ENCODE measurements around the gene C1orf198.

C1orf198 gene

GRCh38 chr1:230828421-230828820 is 39.9 kb downstream of the C1orf198 start:
- DNase-seq = no peak

- DNase-seq = no peak
Observed at GRCh38 chr1:230827801-230828200, 40.5 kb downstream of the C1orf198 start.

- peak; percentile 10 for DNase-seq
Observed at GRCh38 chr1:230827081-230827681, 41.1 kb downstream of the C1orf198 start.

- no peak for DNase-seq
Observed at GRCh38 chr1:230826166-230826875, 42.0 kb downstream of the C1orf198 start.

GRCh38 chr1:230825761-230826160 is 42.6 kb downstream of the C1orf198 start:
- no peak for DNase-seq

- no peak for DNase-seq
Observed at GRCh38 chr1:230824919-230825721, 43.2 kb downstream of the C1orf198 start.

- DNase-seq = no peak
Observed at GRCh38 chr1:230824551-230824918, 43.8 kb downstream of the C1orf198 start.

GRCh38 chr1:230823931-230824381 is 44.4 kb downstream of the C1orf198 start:
- no peak for DNase-seq

- DNase-seq = no peak
Observed at GRCh38 chr1:230823426-230823825, 44.9 kb downstream of the C1orf198 start.

- DNase-seq = no peak
Observed at GRCh38 chr1:230822092-230822581, 46.2 kb downstream of the C1orf198 start.

- no peak for DNase-seq
Observed at GRCh38 chr1:230821346-230821745, 47.0 kb downstream of the C1orf198 start.

GRCh38 chr1:230820568-230820967 is 47.8 kb downstream of the C1orf198 start:
- DNase-seq = no peak

GRCh38 chr1:230819976-230820375 is 48.3 kb downstream of the C1orf198 start:
- no peak for DNase-seq

- DNase-seq = no peak
Observed at GRCh38 chr1:230818901-230819300, 49.4 kb downstream of the C1orf198 start.

- DNase-seq = no peak
Observed at GRCh38 chr1:230818367-230818766, 50.0 kb downstream of the C1orf198 start.

GRCh38 chr1:230816018-230816417 is 52.3 kb downstream of the C1orf198 start:
- no peak for DNase-seq

GRCh38 chr1:230814949-230815692 is 53.2 kb downstream of the C1orf198 start:
- no peak for DNase-seq

- no peak for DNase-seq
Observed at GRCh38 chr1:230812568-230812967, 55.8 kb downstream of the C1orf198 start.

GRCh38 chr1:230809256-230809990 is 58.9 kb downstream of the C1orf198 start:
- DNase-seq = no peak

- no peak for DNase-seq
Observed at GRCh38 chr1:230808281-230808872, 59.9 kb downstream of the C1orf198 start.

- DNase-seq = no peak
Observed at GRCh38 chr1:230807561-230808280, 60.6 kb downstream of the C1orf198 start.
